Lower lobe of right lung (tissue), 2 donors: ENCODE measurements around the gene NFASC. TPM values are rescaled to one million over a fixed set of nuclear protein-coding genes. Genes with fewer than 3 reads are reported as not detected.

Source experiments
- ATAC-seq, 2 donors: fragments of 200-7000 bp; cut with Tn5 transposase; one replicate each; pipeline ENCODE4 v1.9.1; 2020 to 2022; ENCODE audit warnings: mild to moderate bottlenecking in 2 of 2, moderate library complexity in 2 of 2
- DNase-seq: peaks from one replicate; pipeline ENCODE4 v3.0.0-alpha.2; 2020
- H3K27ac ChIP-seq: fragments of 200-600 bp; one replicate; pipeline ENCODE4 v1.8.0; 2022
- H3K27me3 ChIP-seq: fragments of 200-600 bp; one replicate; pipeline ENCODE4 v1.8.0; 2022; ENCODE audit warnings: low read depth
- H3K36me3 ChIP-seq: fragments of 200-600 bp; one replicate; pipeline ENCODE4 v1.8.0; 2022; ENCODE audit warnings: mild to moderate bottlenecking
- H3K4me1 ChIP-seq: fragments of 200-600 bp; one replicate; pipeline ENCODE4 v1.8.0; 2022
- H3K4me3 ChIP-seq: fragments of 200-600 bp; one replicate; pipeline ENCODE4 v1.8.0; 2022; ENCODE audit warnings: mild to moderate bottlenecking
- H3K9me3 ChIP-seq: fragments of 200-600 bp; one replicate; pipeline ENCODE4 v1.8.0; 2022
- CTCF ChIP-seq: fragments of 200-600 bp; IDR thresholded peaks from one replicate; pipeline ENCODE4 v1.8.0; 2022; ENCODE audit warnings: antibody characterized with exemption, mild to moderate bottlenecking
- intact Hi-C: fragments of 100-400 bp; cut with DNase I; formaldehyde crosslinking; loops from one replicate; pipeline ENCODE4 v1.11.0; 2022
- total RNA-seq: library from RNA; stranded (reverse); fragmentation: NEBNext Ultra II Directional; extraction: Animal tissue kit (Norgen Biotek cat#: 25700); gene quantifications from one replicate; pipeline ENCODE4 v1.2.1, GENCODE V29; 2021
- donor health status: DM: no; HTN: yes; CAD: no; lungs with severe emphysema.

Gene NFASC
- total RNA-seq, 1 donor from 2014 or later, result 12.2 TPM

GRCh38 chr1:204961765-204962419, 91.2 kb downstream of the NFASC start:
- ATAC-seq, result no peak
- no peak for TF ChIP-seq CTCF
- Histone ChIP-seq H3K9me3 (no peaks in the 10 kb centered on the region), H3K4me1 (no peaks in the 10 kb centered on the region), H3K4me3 (no peak overlapping the region), H3K27me3 (no peaks in the 10 kb centered on the region), H3K36me3 (no peaks in the 10 kb centered on the region), H3K27ac (no peak overlapping the region)
- no peak for DNase-seq
- intact Hi-C loops, result no loop called here

GRCh38 chr1:204962742-204963632, 92.3 kb downstream of the NFASC start:
- no peaks in the 10 kb centered on the region for H3K4me1 ChIP-seq
- no peaks in the 10 kb centered on the region for H3K36me3 ChIP-seq
- TF ChIP-seq CTCF, result no peak
- no peaks in the 10 kb centered on the region for H3K9me3 ChIP-seq
- ATAC-seq (no peak), DNase-seq (no peak)
- intact Hi-C loops, result no loop called here
- H3K27ac ChIP-seq, result no peak overlapping the region
- no peak overlapping the region for H3K4me3 ChIP-seq
- H3K27me3 ChIP-seq, result peaks cover 5% of the 10 kb centered on the region

GRCh38 chr1:204967451-204967850, 96.8 kb downstream of the NFASC start:
- Histone ChIP-seq H3K4me1 (no peaks in the 10 kb centered on the region), H3K9me3 (no peaks in the 10 kb centered on the region), H3K4me3 (no peak overlapping the region), H3K36me3 (no peaks in the 10 kb centered on the region), H3K27me3 (peaks cover 8% of the 10 kb centered on the region), H3K27ac (no peak overlapping the region)
- ATAC-seq (no peak), DNase-seq (no peak)
- no peak for TF ChIP-seq CTCF
- intact Hi-C loops, result no loop called here

GRCh38 chr1:204968135-204968534, 97.5 kb downstream of the NFASC start:
- Histone ChIP-seq H3K27ac (no peak overlapping the region), H3K27me3 (peaks cover 8% of the 10 kb centered on the region), H3K9me3 (no peaks in the 10 kb centered on the region), H3K4me1 (no peaks in the 10 kb centered on the region), H3K36me3 (no peaks in the 10 kb centered on the region), H3K4me3 (no peak overlapping the region)
- ATAC-seq (no peak), DNase-seq (no peak)
- intact Hi-C loops, result no loop called here
- no peak for TF ChIP-seq CTCF

- Histone ChIP-seq H3K36me3 (no peaks in the 10 kb centered on the region), H3K9me3 (no peaks in the 10 kb centered on the region), H3K27me3 (peaks cover 8% of the 10 kb centered on the region), H3K4me1 (no peaks in the 10 kb centered on the region), H3K27ac (no peak overlapping the region), H3K4me3 (no peak overlapping the region)
- no peak for DNase-seq
- ATAC-seq, result no peak
- intact Hi-C loops, result no loop called here
- no peak for TF ChIP-seq CTCF
These were observed 98.3 kb downstream of the NFASC start for GRCh38 chr1:204968951-204969350.
